BJ (cell line): ENCODE results near the gene FIS1. TPM values are rescaled to one million over a fixed set of nuclear protein-coding genes. Genes with fewer than 3 reads are reported as not detected.
A peak's percentile ranks its signal among the peaks of the same experiment; 100 is the strongest.
"Not testable (repeated sequence)": the region's sequence is repeated elsewhere in the genome, so short reads cannot be mapped to it uniquely, and the experiment has no call there.

Experiments
- CTCF ChIA-PET: fragments of 350-600 bp; formaldehyde crosslinking; extraction: SDS; loops from one replicate; lab custom pipeline; 2021; ENCODE audit warnings: antibody characterized with exemption, inconsistent platforms; lab: Yijun Ruan, JAX
- POLR2A ChIA-PET: fragments of 300-600 bp; sonication (Branson Sonifier 250); formaldehyde crosslinking; extraction: SDS; loops from one replicate; lab custom pipeline; 2021; ENCODE audit warnings: antibody characterized with exemption; lab: Charles Lee
- DNase-seq: peaks from one replicate; pipeline ENCODE4 v3.0.0-alpha.2; 2011; ENCODE audit warnings: low read depth
- H3K27me3 ChIP-seq: 2 replicates; pipeline ENCODE4 v1.6.0; 2011; ENCODE audit warnings: low read length; ENCODE audit not compliant: control insufficient read depth, insufficient read depth
- H3K36me3 ChIP-seq: 2 replicates; pipeline ENCODE4 v1.5.1; 2011; ENCODE audit warnings: low read length; ENCODE audit not compliant: control insufficient read depth, insufficient read depth
- H3K4me3 ChIP-seq: 2 replicates; pipeline ENCODE4 v1.5.1; 2011; ENCODE audit warnings: low read depth, mild to moderate bottlenecking, control low read depth, low read length
- CTCF ChIP-seq: IDR thresholded peaks from 2 replicates; pipeline ENCODE4 v1.5.1; 2011; ENCODE audit warnings: low read depth, mild to moderate bottlenecking, control low read depth, inconsistent platforms, low read length, moderate library complexity; ENCODE audit not compliant: insufficient read depth
- polyA minus RNA-seq: library from RNA; depleted of rRNA, polyadenylated mRNA; stranded (reverse); fragments of >200 nt; gene quantifications from 2 replicates; pipeline ENCODE4 v1.2.3, GENCODE V29; 2011; rRNA and poly(A)+ RNA removed
- polyA plus RNA-seq: library from polyadenylated mRNA; depleted of rRNA; stranded (reverse); fragments of >200 nt; gene quantifications from 2 replicates; pipeline ENCODE4 v1.2.3, GENCODE V29; 2011; rRNA removed

FIS1 gene
- 276 and 329 TPM in 2 replicates for polyA plus RNA-seq
- 28.7 and 62.5 TPM in 2 replicates for polyA minus RNA-seq

DNA sequence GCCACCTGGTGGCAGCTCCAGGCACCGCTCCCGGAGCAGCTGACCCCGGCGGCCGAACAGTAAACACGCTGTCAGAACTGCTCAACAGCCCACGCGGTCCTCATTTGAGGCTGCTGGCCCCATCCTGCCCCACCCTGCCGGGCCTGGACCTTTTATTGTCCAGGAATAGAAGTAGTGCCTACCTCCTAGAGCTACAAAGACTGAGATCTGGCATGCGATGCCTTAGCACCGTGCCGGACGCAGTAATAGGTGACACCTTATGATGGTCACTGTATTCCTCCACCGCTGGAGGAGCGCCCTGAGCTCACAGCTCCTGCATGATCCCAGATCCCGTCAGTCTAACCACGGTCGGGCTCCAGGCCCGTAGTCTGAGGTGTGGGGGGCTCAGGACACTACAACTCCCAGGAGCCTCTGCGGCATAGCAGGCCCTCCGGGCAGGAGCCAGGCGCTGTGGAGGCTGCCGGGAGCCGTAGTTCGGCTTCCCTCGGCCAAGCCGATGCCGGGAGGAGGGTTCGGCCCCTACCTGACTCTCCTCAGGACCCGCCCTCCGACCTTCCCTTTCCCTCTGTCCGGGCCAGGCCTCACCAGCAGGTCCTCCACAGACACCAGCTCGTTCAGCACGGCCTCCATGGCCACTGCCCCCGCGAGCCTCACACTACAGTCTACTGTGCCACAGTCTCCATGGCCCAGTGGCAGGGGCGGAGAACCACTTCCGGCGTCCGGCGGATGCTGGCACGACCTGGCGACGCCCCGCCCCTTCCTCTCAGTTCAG is at the start of gene FIS1:
Gene FIS1, minus strand, starts transcription at position 707 of the 772 bp plus-strand sequence. Its CDS starts 77 bp downstream, at position 630.
- TF ChIP-seq CTCF: peak; percentile 92
- ChIA-PET POLR2A (no interaction called here), CTCF (interaction anchor here (0.7 to 2.4 kb wide), 26 partner anchors 9 to 349 kb away, joined by 3 to 22 read pairs (median 4); partner anchors contain the start of genes ACHE, PLOD3 and ZNHIT1)
- Histone ChIP-seq H3K36me3 (peaks cover 18% of the 10 kb centered on the region), H3K27me3 (no peaks in the 10 kb centered on the region), H3K4me3 (peak within 1 kb of the TSS; percentile 60)
- DNase-seq: peak; percentile 47

- Histone ChIP-seq H3K36me3 (no peaks in the 10 kb centered on the region), H3K4me3 (no peak overlapping the region), H3K27me3 (peaks cover 20% of the 10 kb centered on the region)
- CTCF ChIA-PET: interaction anchor here (0.7 to 5.8 kb wide), 3 partner anchors 11 to 449 kb away, joined by 3 to 27 read pairs (median 3); no protein-coding TSS in a partner anchor
- TF ChIP-seq CTCF: no peak
- DNase-seq: no peak
- POLR2A ChIA-PET: no interaction called here
Measured at GRCh38 chr7:101294039-101294831, 49.4 kb upstream of the FIS1 start.

- H3K4me3 ChIP-seq, DNase-seq, POLR2A ChIA-PET, H3K36me3 ChIP-seq: not testable (repeated sequence)
- CTCF ChIA-PET: interaction anchor here (0.6 to 5.8 kb wide), 8 partner anchors 8 to 152 kb away, joined by 3 to 27 read pairs (median 4); no protein-coding TSS in a partner anchor
- peaks cover 20% of the 10 kb centered on the region for H3K27me3 ChIP-seq
Measured at GRCh38 chr7:101293069-101294021, 48.5 kb upstream of the FIS1 start.

- not testable (repeated sequence) for DNase-seq, H3K4me3 ChIP-seq
- CTCF ChIA-PET: interaction anchor here (0.6 to 2.6 kb wide), 9 partner anchors 9 to 152 kb away, joined by 3 to 7 read pairs (median 4); no protein-coding TSS in a partner anchor
Measured at GRCh38 chr7:101292566-101292965, 47.7 kb upstream of the FIS1 start.

DNA sequence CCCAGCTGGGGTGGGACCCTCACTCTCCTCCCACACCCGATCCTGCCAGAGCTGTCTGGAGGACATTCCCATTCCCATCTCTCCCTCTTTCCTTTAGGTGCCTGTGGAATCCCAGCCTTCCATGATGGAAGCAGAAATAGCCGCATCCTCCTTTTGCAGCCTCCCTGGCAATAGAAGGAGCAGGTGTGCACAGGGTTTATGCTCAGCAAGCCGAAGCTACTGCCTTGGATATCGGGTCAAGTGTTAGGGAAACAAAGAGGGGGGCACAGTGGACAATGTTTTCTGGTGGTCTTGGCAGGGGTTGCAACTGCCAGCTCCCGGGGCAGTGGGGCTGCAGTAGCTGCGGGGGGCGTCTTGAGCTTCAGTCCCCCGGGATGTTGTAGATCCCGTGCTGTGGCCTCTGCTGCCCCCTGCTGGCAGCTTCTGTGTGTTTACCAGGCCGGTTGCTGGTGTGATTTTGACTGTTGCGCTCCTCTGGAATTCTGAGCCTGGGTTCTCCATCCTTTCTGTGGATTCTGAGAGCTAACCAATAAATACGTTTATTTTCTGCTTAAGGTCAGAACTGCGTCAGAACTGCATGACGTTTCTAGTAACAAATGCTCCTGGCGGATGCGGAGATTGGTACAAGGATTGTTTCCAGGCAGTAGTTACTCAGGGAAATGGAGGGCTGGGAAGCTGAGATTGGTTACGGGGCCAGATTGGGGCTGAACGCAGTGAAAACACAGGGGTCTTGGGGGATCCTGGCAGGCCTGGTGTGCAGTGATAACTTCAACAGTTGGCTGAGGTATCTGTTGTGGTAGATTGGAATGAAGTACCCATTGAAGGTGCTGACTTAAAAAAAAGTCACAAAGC is 45.5 kb upstream of the FIS1 start:
- peaks cover 17% of the 10 kb centered on the region; the same call in 1 of the 2 replicates for H3K27me3 ChIP-seq
- DNase-seq, POLR2A ChIA-PET, H3K4me3 ChIP-seq, H3K36me3 ChIP-seq: not testable (repeated sequence)
- peak; percentile 68 for TF ChIP-seq CTCF
- CTCF ChIA-PET: interaction anchor here (0.6 to 2.6 kb wide), 27 partner anchors 8 to 238 kb away, joined by 3 to 12 read pairs (median 4); partner anchors contain the start of genes FIS1, IFT22, PLOD3 and ZNHIT1

More at GRCh38 chr7:101292566-101292965, 47.7 kb upstream of the FIS1 start:
- POLR2A ChIA-PET, H3K36me3 ChIP-seq: not testable (repeated sequence)
- H3K27me3 ChIP-seq: peaks cover 17% of the 10 kb centered on the region; the same call in 1 of the 2 replicates

DNA sequence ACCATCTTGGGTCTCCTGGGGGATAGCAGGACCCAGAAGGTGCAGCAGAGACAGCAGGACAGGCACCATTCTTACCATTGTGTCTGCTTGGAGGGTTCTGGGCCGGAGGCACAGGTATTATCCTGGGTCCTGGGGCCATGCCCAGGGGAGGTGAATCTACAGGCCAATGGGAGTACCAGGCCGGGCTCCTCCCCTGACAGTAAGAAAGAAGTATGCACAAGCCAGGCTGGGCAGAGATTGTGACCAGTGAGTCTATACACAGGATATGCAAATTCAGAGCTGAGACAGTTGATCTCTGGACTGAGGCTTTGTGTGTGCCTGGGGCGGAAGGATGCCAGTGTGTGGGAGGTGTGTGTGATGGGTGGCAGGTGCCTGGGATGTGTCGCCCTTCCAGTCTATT is 44.8 kb upstream of the FIS1 start:
- H3K27me3 ChIP-seq: peaks cover 17% of the 10 kb centered on the region; the same call in 1 of the 2 replicates
- DNase-seq, H3K4me3 ChIP-seq, H3K36me3 ChIP-seq, POLR2A ChIA-PET: not testable (repeated sequence)
- CTCF ChIA-PET: interaction anchor here (0.6 to 2.6 kb wide), 12 partner anchors 7 to 239 kb away, joined by 3 to 12 read pairs (median 4); partner anchors contain the start of gene FIS1
